ENCODE results near the gene SIAH2.

The SIAH2 gene

DNA sequence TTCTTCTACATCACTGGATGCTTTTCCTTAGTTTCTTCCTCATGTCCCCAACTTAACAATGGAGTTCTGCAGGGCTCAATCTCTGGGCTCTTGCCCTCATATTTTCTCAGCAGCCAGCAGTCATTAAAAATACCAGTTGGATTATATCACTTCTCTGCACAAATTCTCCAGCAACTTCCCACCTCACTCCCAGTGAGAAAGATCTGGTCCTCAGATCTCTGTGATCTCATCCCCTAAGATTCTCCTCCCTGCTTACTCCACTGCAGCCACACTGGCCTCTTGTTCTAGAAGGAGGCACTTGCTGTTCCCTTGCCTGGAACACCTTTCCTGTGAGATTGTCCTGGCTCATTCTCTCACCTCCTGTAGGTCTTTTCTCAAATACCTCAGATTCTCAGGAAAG lies 65.3 kb downstream of the SIAH2 start:
- H3K27ac ChIP-seq = no peak overlapping the region
- no peak overlapping the region for H3K4me3 ChIP-seq
- H3K4me1 ChIP-seq = peaks cover 0 to 13% (median 0%) of the 10 kb centered on the region in 10 experiments; a peak in 6 of 20 replicates
- peaks cover 13 to 28% (median 26%) of the 10 kb centered on the region in 11 experiments for H3K9me3 ChIP-seq (replicated peaks in 1 of 11)
- H3K36me3 ChIP-seq = no peaks in the 10 kb centered on the region
- no peaks in the 10 kb centered on the region for H3K27me3 ChIP-seq
- H4K20me1 ChIP-seq = no peaks in the 10 kb centered on the region
- no peak overlapping the region for H3K4me2 ChIP-seq
- no peak overlapping the region for H3K9ac ChIP-seq
- no peak for TF ChIP-seq Cebpa-rat (IDR thresholded peaks at IDR 0.05)

- H4K20me1 ChIP-seq = no peaks in the 10 kb centered on the region
- H3K27ac ChIP-seq = no peak overlapping the region
- no peak overlapping the region for H3K4me2 ChIP-seq
- H3K4me3 ChIP-seq = no peak overlapping the region; a peak in 1 of 20 replicates
- peaks cover 41 to 66% (median 56%) of the 10 kb centered on the region in 11 experiments for H3K9me3 ChIP-seq (replicated peaks in 1 of 11)
- H3K9ac ChIP-seq = no peak overlapping the region
- TF ChIP-seq Cebpa-rat (IDR thresholded peaks at IDR 0.05) = no peak
- H3K4me1 ChIP-seq = no peaks in the 10 kb centered on the region
- H3K27me3 ChIP-seq = no peaks in the 10 kb centered on the region
- H3K36me3 ChIP-seq = no peaks in the 10 kb centered on the region; a peak in 1 of 22 replicates
Measured at GRCh38 chr3:150691414-150692040, 71.4 kb downstream of the SIAH2 start.

Measured in BLaER1 treated with 17β-estradiol and CSF1 and Interleukin-3, amounts not matched to agents 10 nM and 100 nM (cell line).